H9 (cell line): ENCODE measurements around the gene EME1. TPM values are rescaled to one million over a fixed set of nuclear protein-coding genes. Genes with fewer than 3 reads are reported as not detected.

Experiments
- DNase-seq: peaks from one replicate; pipeline ENCODE4 v3.0.0-alpha.2; 2017
- H2AFZ ChIP-seq: one replicate; pipeline ENCODE4 v1.6.1; 2013; ENCODE audit warnings: mild to moderate bottlenecking, low read length, control low read depth, moderate library complexity
- H2AK5ac ChIP-seq: 2 replicates; pipeline ENCODE4 v1.6.1; 2013; ENCODE audit warnings: low read length, control low read depth, mixed read lengths; ENCODE audit not compliant: insufficient read length
- H2BK120ac ChIP-seq: one replicate; pipeline ENCODE4 v1.6.1; 2013; ENCODE audit warnings: low read depth, mild to moderate bottlenecking, low read length, control low read depth, inconsistent platforms; ENCODE audit not compliant: poor library complexity, severe bottlenecking
- H2BK12ac ChIP-seq: 2 replicates; pipeline ENCODE4 v1.6.1; 2013; ENCODE audit warnings: low read length, control low read depth, mixed read lengths, low read depth; ENCODE audit not compliant: insufficient read length
- H2BK15ac ChIP-seq: 2 replicates; pipeline ENCODE4 v1.6.1; 2013; ENCODE audit warnings: low read depth, low read length, control low read depth
- H2BK20ac ChIP-seq: one replicate; pipeline ENCODE4 v1.6.1; 2013; ENCODE audit warnings: low read depth, mild to moderate bottlenecking, low read length, control low read depth, inconsistent platforms; ENCODE audit not compliant: poor library complexity, severe bottlenecking
- H2BK5ac ChIP-seq: 2 replicates; pipeline ENCODE4 v1.6.1; 2013; ENCODE audit warnings: low read length, control low read depth, mixed read lengths; ENCODE audit not compliant: insufficient read length
- H3K14ac ChIP-seq: 2 replicates; pipeline ENCODE4 v1.6.1; 2013; ENCODE audit warnings: low read length, control low read depth; ENCODE audit not compliant: insufficient read depth
- H3K18ac ChIP-seq: 2 replicates; pipeline ENCODE4 v1.6.1; 2013; ENCODE audit warnings: low read depth, mild to moderate bottlenecking, mixed read lengths, low read length, control low read depth; ENCODE audit not compliant: insufficient read length
- H3K23ac ChIP-seq: 2 replicates; pipeline ENCODE4 v1.6.1; 2013; ENCODE audit warnings: low read length, control low read depth, mixed read lengths, low read depth; ENCODE audit not compliant: insufficient read length
- H3K23me2 ChIP-seq: 2 replicates; pipeline ENCODE4 v1.6.1; 2013; ENCODE audit warnings: low read depth, mild to moderate bottlenecking, mixed read lengths, low read length, control low read depth; ENCODE audit not compliant: insufficient read length, poor library complexity, severe bottlenecking
- H3K27ac ChIP-seq: 2 replicates; pipeline ENCODE4 v1.5.1; 2013; ENCODE audit warnings: low read length, control low read depth, mixed read lengths, low read depth; ENCODE audit not compliant: insufficient read length
- H3K27me3 ChIP-seq: 2 replicates; pipeline ENCODE4 v1.6.1; 2013; ENCODE audit warnings: low read length, control low read depth, inconsistent platforms; ENCODE audit not compliant: insufficient read depth
- H3K4ac ChIP-seq: 2 replicates; pipeline ENCODE4 v1.6.1; 2013; ENCODE audit warnings: low read depth, mild to moderate bottlenecking, control low read depth, inconsistent platforms, low read length, moderate library complexity
- H3K4me1 ChIP-seq: 2 replicates; pipeline ENCODE4 v1.6.1; 2013; ENCODE audit warnings: low read length, control low read depth, inconsistent platforms; ENCODE audit not compliant: insufficient read depth
- H3K4me2 ChIP-seq: 2 replicates; pipeline ENCODE4 v1.6.1; 2013; ENCODE audit warnings: low read length, control low read depth, mixed read lengths; ENCODE audit not compliant: insufficient read length, insufficient read depth
- H3K56ac ChIP-seq: 2 replicates; pipeline ENCODE4 v1.6.1; 2013; ENCODE audit warnings: low read depth, mild to moderate bottlenecking, mixed read lengths, low read length, control low read depth; ENCODE audit not compliant: insufficient read length
- H3K79me1 ChIP-seq: 2 replicates; pipeline ENCODE4 v1.6.1; 2013; ENCODE audit warnings: low read depth, mild to moderate bottlenecking, moderate library complexity, low read length, control low read depth, inconsistent platforms; ENCODE audit not compliant: insufficient read depth, poor library complexity, severe bottlenecking
- H3K79me2 ChIP-seq: 2 replicates; pipeline ENCODE4 v1.6.1; 2013; ENCODE audit warnings: low read length, control low read depth, inconsistent platforms; ENCODE audit not compliant: insufficient read depth
- H3K9ac ChIP-seq: 2 replicates; pipeline ENCODE4 v1.6.1; 2013; ENCODE audit warnings: low read length, control low read depth, mixed read lengths; ENCODE audit not compliant: insufficient read length; ENCODE audit errors: extremely low read depth
- H3K9me3 ChIP-seq: one replicate; pipeline ENCODE4 v1.6.1; 2013; ENCODE audit warnings: low read depth, low read length, inconsistent platforms; ENCODE audit not compliant: control insufficient read depth
- H3T11ph ChIP-seq: one replicate; pipeline ENCODE4 v1.6.1; 2013; ENCODE audit warnings: mild to moderate bottlenecking, low read length, control low read depth, inconsistent platforms
- H4K20me1 ChIP-seq: one replicate; pipeline ENCODE4 v1.6.1; 2013; ENCODE audit not compliant: control insufficient read depth, insufficient read length, insufficient read depth
- H4K5ac ChIP-seq: 2 replicates; pipeline ENCODE4 v1.6.1; 2013; ENCODE audit warnings: low read depth, mild to moderate bottlenecking, mixed read lengths, low read length, control low read depth; ENCODE audit not compliant: insufficient read length
- H4K8ac ChIP-seq: replicated peaks from 2 replicates; pipeline ENCODE4 v1.6.1; 2013; ENCODE audit warnings: low read length, control low read depth, mixed read lengths, low read depth; ENCODE audit not compliant: insufficient read length
- H4K91ac ChIP-seq: 2 replicates; pipeline ENCODE4 v1.6.1; 2013; ENCODE audit warnings: low read depth, mild to moderate bottlenecking, moderate library complexity, mixed read lengths, low read length, control low read depth; ENCODE audit not compliant: insufficient read length
- H3K27ac Mint-ChIP-seq, 3 experiments: 2 replicates in 2 of 3; 3 replicates in 1 of 3; pipeline ENCODE4 v1.8.0; 2020 to 2021; ENCODE audit warnings: mixed read lengths in 3 of 3, mild to moderate bottlenecking in 1 of 3, moderate library complexity in 1 of 3
- H3K27me3 Mint-ChIP-seq: 2 replicates; pipeline ENCODE4 v1.8.0; 2021; ENCODE audit warnings: low read depth, mild to moderate bottlenecking, moderate library complexity, mixed read lengths
- H3K36me3 Mint-ChIP-seq, 3 experiments: 2 replicates in 2 of 3; 3 replicates in 1 of 3; pipeline ENCODE4 v1.8.0; 2020 to 2021; ENCODE audit warnings: low read depth in 3 of 3, mixed read lengths in 3 of 3; ENCODE audit not compliant: insufficient read depth in 1 of 3
- H3K4me1 Mint-ChIP-seq, 2 experiments: 2 replicates each; pipeline ENCODE4 v1.8.0; 2020; ENCODE audit warnings: mixed read lengths in 2 of 2
- H3K4me3 Mint-ChIP-seq, 2 experiments: 2 replicates in 1 of 2; 3 replicates in 1 of 2; pipeline ENCODE4 v1.8.0; 2020 to 2021; ENCODE audit warnings: mild to moderate bottlenecking in 2 of 2, mixed read lengths in 2 of 2, moderate library complexity in 1 of 2
- H3K9me3 Mint-ChIP-seq, 2 experiments: 2 replicates in 1 of 2; 3 replicates in 1 of 2; pipeline ENCODE4 v1.8.0; 2020; ENCODE audit warnings: mild to moderate bottlenecking in 2 of 2, mixed read lengths in 2 of 2, moderate library complexity in 1 of 2
- WGBS: extraction: QIAGEN DNeasy Blood & Tissue Kit; methylation state at CpG from one replicate; pipeline ENCODE4 v1.1.7; 2013; ENCODE audit warnings: missing lambda C conversion rate, low lambda C conversion rate, mixed read lengths; ENCODE audit not compliant: insufficient read length; ENCODE audit errors: extremely low coverage; 5-methylcytosine and 5-hydroxymethylcytosine counted together
- total RNA-seq: library from RNA; stranded (reverse); gene quantifications from 2 replicates; pipeline ENCODE4 v1.2.1, GENCODE V29; 2021
- TF ChIP-seq, protein P1 (sequence below): fragments of 200-600 bp; sonication (generic); conservative IDR thresholded peaks from 3 replicates; pipeline ENCODE4 v1.8.0; 2021; ENCODE audit warnings: antibody characterized with exemption, mild to moderate bottlenecking

Gene EME1
- total RNA-seq, 1 experiment from 2014 or later: 15.1 TPM

DNA sequence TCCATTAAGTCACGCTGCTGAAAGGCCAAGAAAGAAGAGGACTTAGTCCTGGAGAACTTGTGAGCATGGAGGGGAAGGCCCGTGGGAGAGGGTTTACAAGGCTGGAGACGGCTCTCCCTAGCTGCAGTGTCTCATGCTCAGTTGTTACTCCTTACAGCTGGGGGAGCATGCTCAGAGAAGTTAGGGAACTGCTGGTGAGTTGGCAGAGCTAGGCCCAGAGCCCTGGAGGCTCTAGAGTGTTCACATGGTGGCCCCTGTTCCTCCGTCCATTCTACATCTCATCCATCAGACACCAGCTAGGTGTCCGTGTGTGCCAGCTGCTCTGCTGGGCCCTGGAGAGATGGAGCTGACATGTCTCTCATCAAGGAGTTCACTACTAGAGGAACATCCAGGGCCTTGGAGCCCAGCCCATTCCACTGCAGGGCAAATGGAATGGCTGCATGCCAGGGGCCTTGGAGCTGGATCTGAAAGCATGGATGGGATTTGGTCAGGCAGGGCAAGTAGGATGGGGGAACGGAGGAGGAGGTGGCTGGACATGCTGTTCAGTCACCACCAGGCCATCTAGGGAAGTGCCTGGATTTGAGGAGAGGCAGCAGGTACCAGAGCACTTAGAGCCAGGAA is 20.8 kb upstream of the EME1 start:
- H3K27me3 ChIP-seq: no peaks in the 10 kb centered on the region
- H4K8ac ChIP-seq: no peak overlapping the region
- no peak overlapping the region for H2AFZ ChIP-seq
- H3K56ac ChIP-seq: no peak overlapping the region
- peaks cover 2% of the 10 kb centered on the region; the same call in 1 of the 2 replicates for H3K4me1 ChIP-seq
- H2BK120ac ChIP-seq: no peak overlapping the region
- no peak overlapping the region for H3K27ac ChIP-seq
- H3K14ac ChIP-seq: no peak overlapping the region
- no peaks in the 10 kb centered on the region for H3K79me2 ChIP-seq
- H3K9me3 ChIP-seq: no peaks in the 10 kb centered on the region
- TF ChIP-seq, protein P1, sequence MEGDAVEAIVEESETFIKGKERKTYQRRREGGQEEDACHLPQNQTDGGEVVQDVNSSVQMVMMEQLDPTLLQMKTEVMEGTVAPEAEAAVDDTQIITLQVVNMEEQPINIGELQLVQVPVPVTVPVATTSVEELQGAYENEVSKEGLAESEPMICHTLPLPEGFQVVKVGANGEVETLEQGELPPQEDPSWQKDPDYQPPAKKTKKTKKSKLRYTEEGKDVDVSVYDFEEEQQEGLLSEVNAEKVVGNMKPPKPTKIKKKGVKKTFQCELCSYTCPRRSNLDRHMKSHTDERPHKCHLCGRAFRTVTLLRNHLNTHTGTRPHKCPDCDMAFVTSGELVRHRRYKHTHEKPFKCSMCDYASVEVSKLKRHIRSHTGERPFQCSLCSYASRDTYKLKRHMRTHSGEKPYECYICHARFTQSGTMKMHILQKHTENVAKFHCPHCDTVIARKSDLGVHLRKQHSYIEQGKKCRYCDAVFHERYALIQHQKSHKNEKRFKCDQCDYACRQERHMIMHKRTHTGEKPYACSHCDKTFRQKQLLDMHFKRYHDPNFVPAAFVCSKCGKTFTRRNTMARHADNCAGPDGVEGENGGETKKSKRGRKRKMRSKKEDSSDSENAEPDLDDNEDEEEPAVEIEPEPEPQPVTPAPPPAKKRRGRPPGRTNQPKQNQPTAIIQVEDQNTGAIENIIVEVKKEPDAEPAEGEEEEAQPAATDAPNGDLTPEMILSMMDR: no peak
- no peak overlapping the region for H2AK5ac ChIP-seq
- no CpG with 5 or more reads among the region's 6 CpGs for WGBS
- DNase-seq: no peak
- H3K23ac ChIP-seq: no peak overlapping the region
- no peak overlapping the region for H2BK5ac ChIP-seq
- no peak overlapping the region for H3K18ac ChIP-seq
- Mint-ChIP-seq H3K27me3 (no peaks in the 10 kb centered on the region; the same call in 1 of the 2 replicates), H3K27ac (0 out of 7 replicates have a peak overlapping the region, but pooled peaks of 2 of the 3 experiments have one; percentile 9 to 32), H3K4me1 (peaks cover 14 to 17% of the 10 kb centered on the region in 2 experiments), H3K36me3 (peaks cover 16 to 44% (median 41%) of the 10 kb centered on the region in 3 experiments; a peak in 6 of 7 replicates), H3K9me3 (no peaks in the 10 kb centered on the region; a peak in 1 of 5 replicates), H3K4me3 (no peak overlapping the region)
- H3T11ph ChIP-seq: no peak overlapping the region
- no peak overlapping the region for H4K5ac ChIP-seq
- H2BK12ac ChIP-seq: no peak overlapping the region
- H3K4me2 ChIP-seq: no peak overlapping the region
- H3K4ac ChIP-seq: no peak overlapping the region
- H2BK15ac ChIP-seq: no peak overlapping the region
- no peak overlapping the region for H3K9ac ChIP-seq
- H3K79me1 ChIP-seq: no peaks in the 10 kb centered on the region
- H4K20me1 ChIP-seq: no peaks in the 10 kb centered on the region
- H2BK20ac ChIP-seq: no peak overlapping the region
- H4K91ac ChIP-seq: no peak overlapping the region
- H3K23me2 ChIP-seq: no peaks in the 10 kb centered on the region
